Measurements from ENCODE around the gene ZEB2.
A peak's percentile ranks its signal among the peaks of the same experiment; 100 is the strongest.

The ZEB2 gene

DNA sequence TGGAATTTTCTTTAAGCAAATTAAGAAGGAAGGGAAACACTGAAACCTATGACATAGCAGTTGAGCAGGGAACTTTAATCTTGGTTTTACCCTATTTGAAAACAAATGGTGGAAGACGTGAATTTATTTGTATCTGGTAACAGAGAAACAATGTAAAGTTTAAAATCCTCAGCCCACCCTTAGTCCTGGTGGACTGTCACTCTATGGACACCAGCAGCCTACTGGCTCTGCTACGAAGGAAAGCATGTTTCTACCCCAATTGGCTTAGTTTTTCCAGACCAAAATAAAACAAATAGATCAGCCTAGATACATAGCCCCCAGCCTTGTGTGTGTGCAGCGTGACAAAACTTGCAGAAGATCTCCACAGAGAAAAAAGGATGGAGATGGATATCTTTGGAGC lies 7.4 kb downstream of the ZEB2 start:
- no peak for DNase-seq

DNA sequence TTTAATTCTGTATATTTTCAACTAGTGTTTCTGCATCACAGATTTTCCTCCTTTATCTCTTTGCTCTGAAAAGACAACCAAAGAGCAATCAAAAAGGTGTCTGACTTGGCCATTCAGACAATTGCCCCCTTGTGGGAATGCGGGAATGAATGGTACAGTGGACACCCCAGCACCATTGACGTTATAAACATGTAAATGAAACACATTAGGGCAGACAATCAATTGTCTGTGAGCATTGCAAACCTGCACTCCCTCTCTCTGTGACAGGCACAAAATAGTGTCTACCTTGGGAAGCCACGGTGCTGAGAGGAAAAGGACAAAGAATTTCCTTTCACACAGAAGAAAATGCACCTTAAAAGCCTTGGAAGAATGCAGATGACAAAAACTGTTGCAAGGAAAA lies 8.0 kb downstream of the ZEB2 start:
- DNase-seq: peak; percentile 47

DNA sequence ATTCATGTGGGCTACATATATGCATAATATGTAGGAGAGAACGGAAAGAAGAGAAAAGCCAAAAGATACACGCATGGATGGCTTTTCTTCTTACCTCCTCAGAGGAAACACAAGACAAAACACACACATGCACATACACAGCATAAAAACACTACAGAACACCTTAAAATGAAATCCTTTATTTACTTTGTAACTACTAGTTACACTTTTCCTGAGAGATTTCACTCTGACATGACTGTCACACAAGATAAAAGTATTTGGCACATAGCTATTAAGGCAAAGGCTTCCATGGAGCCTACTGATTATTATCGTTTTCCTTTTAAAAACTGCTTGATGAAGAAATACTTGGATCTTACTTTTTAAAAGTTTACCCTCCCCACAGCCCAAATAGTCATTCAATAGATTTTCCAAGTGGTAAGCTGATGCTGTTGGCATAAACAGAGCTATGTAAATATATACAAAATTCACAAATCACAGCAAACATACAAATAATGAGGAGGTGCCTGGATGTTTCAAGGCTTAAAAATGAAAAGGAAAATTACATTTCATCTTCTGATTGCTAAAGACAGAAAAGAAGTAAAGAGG lies 8.6 kb downstream of the ZEB2 start:
- no peak for DNase-seq

DNA sequence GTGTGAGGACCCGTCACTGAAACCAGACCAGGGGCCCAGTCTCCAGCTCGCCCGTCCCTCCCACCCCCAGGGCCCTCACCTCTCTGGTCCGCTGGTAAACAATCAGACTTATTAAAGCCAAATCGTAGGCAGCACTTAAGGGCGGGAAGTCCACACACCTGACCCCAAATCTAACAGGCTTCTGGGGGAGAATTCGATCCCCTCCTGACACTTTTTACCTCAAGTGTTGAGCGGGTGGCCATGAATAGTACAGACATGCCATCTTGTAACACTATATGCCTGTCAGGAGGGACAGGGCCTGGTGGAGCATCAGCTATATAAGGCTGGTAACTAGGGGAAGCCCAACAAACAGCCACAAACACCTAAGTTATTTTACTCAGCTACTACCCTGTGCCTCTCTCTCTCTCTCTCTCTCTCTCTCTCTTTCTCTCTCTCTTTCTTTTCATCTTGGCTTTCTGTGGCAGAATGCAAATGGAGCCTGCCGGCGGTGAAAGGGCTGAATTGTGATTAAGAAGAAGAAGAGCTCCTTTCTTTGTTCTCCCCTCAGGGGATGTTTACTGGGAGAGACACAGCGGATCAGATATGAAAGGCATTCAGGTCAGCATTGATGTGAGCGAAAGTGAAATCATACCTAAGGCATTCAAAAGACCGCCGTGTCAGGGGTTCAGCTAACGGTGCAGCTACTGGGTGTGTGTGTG lies 9.5 kb downstream of the ZEB2 start:
- peak; percentile 25 for DNase-seq

DNA sequence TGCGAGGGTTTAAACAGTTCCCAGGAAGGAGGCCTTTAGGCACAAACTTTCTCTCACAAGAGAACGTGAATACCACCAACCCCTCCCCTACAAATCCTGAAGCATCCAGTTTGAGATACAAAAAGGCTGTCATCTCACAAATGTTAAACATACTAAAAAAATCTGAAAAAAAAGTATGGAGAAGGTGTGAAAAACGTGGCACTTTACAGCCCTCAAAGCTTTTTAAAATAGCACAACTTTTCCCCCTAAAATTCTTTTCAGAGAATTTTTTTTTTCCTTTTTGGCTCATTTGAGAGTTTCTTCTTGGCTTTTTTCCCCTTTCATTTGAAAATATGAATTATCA lies 10.1 kb downstream of the ZEB2 start:
- DNase-seq: no peak

DNA sequence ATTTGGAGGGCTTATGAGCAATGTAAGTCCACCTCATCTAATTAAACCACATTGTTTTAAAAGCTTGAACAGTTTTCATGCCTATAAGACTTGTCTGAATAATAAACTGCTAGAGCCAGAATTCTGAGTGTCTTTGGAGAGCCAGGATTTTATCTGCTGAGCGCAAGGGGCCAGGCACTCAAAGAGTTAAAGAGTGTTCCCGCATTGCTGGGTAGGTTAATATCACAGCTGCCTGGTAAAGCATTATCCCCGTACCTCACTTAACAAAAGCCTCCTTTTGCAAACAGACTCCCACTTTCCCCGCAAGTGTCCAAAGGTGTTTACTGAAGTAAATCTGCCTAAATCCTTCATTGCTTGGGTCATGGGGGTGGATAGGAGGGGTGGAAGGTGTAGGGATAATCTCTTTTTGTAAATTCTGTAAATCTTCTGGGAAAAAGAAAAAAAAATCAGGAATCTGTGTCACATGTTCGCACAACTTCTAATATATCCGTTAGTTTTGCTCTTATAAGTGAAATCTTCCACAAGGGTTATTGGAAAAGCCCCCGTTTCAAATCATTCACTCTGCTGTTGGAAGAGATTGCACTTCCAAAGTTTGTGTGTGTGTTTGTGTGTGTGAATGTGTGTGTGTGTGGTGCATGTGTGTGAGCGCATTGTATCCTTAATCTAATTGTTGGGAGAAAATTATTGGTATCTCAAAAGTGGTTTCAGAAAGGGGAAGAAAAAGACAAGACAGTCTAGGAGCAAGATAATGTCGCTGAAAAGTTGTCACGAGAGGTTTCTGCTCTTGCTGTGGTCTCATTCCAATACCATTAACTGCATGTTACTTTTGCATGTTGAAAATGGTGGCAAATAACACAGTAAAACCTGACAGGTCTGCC lies 10.7 kb downstream of the ZEB2 start:
- no peak for DNase-seq

DNA sequence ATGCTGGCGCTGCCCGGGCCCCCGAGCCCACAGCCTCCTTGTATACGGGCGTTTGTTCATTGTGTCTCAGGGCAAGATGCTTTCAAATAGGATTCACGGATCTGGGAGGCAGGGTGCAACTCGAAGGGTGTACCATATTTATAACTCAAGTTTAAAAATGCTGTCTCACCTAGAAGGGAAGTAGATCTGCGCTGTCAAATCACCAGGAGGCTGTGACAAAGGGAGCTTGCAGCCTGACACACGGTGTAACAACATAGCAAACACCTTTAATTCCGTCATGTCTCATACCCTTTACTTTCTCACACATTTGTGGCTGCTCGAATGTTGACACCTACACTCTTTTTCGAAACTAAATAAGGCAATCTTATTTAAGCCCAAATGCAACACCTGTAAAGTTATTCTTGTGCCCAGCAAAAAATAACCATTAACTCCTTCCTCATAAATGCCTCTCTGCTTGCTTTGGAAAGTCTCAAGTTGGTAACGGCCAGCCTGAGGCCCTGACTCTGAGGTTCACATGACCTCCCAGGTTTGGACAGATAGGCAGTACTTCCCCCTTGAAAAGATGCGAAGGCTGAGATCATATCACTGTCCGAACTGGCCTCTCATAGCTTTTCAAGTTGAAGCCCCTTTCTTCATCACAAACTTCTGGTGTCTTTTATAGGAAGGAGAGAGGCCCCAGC lies 11.6 kb downstream of the ZEB2 start:
- no peak for DNase-seq

DNA sequence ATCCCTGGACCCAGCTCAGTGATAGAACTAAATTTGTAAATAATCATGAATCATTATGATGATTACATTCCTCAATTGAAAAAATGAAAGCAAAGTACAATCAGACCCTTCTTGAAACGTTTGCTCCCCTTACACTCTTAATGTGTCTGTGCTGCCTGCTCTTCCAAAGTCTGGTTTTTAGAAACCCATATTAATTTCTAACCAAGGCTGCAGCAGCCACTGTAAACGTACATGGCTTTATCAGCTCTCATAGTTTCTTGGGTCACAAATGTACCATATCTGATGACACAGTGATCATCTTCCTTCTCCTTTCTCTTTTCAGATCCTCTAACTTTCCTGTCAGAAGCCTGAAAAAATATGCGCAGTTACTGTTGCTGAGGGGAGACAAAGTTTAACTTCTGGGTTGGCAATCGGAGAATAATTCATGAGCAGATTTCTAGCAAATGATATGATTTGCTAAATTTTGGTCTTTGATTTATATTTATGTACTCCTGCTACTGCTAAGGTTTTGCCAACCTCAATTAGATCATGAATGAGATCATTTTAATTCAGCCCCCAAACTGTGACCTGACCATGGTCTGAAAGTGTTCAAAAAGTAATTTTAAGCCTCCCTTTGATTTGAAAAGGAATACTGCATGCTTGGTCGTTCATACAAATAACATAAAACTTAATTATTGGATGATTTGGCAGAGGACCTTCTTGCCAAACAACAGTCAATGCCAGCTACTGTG lies 12.3 kb downstream of the ZEB2 start:
- no peak for DNase-seq

DNA sequence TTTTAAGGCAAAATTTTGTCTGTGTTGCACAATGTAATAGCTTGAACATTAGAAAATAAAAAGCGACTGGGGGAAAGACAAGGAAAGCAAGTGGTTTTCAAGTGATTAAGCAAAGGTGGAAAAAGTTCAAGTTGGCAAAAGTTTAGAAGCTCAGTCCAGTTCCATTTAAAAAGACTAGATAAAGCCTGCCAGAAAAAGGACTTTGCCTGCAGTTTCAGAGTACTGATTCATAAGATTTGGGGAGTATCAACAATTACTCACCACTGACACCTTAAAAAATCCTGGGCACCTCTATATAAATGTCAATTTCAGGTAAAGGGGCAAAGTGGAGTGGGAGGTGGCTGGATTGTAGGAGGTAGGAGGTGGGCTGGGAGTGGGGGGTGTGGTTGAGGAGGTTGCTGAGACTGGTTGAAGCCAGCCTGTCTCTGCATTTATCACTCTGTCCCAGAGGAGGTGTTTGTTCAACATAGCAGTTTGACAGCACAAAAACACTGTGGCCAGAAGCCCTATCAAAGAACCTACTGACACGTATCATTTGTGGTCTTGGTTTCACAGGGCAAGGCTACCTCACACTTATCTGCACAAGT lies 14.6 kb downstream of the ZEB2 start:
- DNase-seq: no peak

DNA sequence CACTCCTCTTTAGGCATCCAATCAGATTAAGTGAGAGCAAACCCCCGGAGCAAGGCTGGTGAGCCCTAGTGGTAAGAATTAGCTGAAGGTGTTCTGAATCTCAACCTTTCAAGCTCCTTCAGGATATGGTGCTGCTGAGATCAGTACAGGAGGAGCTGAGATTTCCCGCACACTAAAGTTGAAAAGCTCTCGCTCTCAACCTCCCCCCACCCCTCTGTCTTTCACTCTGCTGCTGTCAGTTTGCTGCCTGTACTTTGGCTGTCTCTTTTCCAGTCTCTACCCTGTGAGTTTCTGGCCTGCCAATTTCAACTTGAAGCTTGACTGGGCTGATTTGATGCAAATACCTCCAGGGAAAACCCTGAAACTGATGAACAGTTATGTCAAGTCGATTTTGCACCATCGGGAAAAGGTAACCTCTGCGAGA lies 15.7 kb downstream of the ZEB2 start:
- no peak for DNase-seq

DNA sequence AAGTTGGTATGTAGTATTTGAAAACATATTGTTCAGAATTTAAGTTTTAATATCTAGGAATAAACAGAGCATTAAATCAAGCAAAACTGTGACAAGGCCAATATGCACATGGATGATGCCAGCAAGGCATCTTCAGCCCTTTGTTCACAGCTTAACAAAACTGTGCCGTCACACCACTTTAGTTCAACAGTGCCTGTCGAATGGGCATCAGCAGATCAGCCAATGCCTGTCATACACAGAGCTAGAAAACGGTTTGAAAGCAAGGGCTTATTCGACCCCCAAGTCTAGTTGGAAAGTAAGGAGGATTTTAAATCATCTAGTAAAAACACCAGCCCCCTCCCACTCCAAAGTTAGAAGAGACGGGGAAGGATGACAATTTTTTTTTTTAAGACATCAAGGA lies 16.7 kb downstream of the ZEB2 start:
- no peak for DNase-seq

DNA sequence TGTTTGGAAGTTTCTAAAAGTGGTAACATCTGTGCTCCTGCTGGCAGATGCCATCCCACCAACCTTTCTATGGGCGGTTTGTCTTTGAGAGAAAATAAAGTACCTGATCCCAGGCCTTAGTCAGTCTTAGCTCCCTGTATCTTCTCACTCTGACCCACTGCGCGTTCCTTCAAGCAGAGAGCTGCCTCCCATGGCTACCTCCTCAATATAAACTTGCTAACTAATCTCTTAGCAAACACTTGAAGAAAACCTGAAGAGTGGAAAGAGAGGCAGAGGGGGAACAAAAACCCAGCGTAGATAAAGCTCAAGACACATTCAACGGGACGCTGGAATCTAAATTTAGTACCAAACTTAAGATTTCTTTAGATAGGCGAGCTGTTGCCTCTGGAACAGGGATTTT lies 17.6 kb downstream of the ZEB2 start:
- no peak for DNase-seq

DNA sequence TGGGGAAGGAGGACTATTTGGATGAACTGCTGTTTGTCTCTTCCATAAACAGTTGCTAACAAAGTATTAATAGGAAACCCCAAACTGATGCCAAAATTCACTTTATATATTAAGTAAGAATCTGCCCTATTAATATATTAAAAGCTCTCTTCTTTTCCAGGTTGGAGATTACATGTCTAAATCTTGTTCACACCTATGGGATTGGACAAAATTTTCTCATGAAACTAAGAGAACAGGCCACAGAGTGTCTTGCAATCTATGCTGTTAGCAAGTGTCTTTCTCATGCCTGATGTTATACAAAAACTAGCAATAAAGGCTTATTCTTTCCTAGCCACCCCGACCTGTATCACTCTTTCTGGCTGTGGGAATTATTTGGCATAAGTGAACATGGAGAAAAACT lies 18.3 kb downstream of the ZEB2 start:
- no peak for DNase-seq

DNA sequence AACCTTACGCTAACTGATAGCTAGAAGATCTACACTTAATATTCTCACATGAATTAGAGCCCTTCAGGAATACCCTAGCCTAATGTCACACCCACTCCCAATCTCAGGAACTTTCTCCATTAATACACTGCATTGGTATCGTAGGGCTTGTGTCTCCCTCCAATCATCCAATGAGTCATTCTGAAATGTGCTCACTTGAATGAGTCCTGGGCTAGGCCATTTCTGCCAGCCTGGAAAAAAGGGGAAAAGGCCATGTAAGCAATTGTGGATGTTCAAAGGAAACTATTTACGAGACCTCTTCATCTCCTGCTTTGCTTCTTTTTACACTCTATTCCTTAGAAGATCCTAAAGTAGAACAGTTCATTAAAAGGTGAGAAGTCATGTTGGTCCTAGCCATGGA lies 18.8 kb downstream of the ZEB2 start:
- DNase-seq: no peak

DNA sequence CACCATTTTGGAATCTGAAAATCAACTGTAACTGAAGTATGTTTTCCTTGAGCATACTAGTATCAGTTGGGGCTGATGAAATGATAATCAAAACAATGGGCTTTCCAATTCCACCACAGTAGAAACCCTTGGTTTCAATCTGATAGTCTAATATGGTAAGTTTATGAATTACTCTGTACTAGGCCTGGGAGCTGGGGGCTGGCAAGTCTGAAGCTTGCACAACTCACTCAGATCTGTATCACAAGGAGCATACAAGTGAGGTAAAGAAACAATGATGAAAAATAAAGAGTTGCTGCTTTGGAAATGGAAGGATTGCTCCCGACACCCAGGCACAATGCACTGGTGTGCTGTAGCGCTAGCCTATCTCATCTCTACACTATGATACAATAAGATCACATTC lies 19.4 kb downstream of the ZEB2 start:
- no peak for DNase-seq

DNA sequence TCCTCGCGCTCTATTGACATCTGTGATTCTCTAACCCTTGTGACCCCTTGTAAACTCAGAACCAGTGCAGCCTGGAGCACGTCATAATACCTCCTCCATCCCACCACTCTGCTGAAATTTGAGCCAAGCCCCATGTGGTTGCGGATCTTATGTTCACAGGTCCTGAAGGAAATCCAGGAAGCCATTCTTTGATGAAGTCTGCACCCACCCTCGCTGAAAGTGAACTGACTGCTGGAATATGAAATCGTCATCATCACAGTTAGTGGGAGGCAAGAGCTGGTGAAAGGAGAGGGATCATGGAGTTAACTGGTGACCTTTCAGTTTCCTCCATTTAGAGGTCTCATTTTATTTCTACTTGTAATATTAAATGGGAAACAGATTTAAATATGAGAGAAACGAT lies 21.6 kb downstream of the ZEB2 start:
- no peak for DNase-seq

DNA sequence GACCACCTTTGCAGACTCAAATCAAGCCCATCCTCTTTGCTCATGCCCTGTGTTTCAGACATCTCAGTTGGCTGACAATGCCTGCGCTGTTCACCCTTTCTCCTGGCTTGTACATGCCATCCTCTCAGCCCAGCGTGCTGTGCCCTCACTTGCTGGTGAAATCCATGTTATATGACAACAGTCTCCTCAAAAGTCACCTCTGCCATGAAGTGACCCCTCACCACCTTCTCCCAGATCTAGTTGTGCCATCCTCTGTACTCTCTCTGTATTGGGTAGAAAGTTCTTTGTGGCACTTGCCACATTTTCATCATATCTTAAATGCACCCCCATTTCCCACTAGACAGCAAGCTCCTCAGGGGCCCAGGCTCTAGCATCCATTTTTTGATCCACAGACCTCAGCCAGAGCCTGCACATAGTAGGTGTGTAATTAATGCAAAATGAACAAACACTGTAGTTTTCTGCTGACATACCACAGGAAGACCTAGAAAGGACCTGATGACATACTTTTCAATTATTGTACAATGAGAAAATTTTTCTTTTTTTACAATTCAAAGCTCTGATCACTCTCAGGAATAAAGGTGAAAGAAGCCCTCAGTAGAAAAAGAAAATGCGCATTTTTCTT lies 22.8 kb downstream of the ZEB2 start:
- no peak for DNase-seq

DNA sequence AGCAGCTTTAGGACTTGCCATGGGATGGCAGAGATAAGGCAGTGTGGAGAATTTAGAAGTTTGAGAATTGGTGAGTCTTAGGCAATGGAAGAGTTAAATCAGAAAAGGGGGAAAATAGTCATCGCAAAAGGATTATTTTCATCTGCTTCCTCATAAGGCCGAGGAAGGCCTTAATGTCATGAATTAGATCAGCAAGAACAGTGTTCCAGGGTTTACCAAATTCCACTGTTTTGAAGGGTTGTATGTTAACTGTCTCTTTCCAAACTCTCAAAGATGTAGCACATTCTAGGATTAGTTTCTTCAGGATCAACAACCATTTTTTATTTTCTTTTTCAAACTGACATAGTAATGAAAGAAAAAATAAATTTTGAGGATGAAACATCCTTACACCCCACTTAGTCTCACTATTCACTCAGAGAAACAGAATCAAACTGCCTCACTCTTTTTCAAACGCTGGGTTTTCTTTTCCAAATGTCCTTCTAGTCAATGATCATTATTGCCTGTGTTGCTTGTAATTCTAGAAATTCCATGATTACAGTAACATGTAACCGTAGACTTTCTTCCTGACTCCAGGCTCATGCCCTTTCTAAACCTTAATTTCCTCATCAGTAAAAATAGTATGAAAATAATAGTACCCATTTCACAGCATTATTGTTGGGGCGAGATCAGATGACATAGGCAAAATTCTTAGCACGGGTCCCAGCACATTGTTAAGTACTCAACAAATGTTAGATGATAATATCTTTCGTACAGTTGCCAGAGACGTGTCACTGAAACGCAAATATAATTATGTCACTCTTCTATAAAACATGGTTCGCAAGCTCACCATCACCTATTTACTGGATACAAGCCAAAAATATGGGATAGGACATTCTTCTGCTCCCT lies 23.6 kb downstream of the ZEB2 start:
- no peak for DNase-seq

DNA sequence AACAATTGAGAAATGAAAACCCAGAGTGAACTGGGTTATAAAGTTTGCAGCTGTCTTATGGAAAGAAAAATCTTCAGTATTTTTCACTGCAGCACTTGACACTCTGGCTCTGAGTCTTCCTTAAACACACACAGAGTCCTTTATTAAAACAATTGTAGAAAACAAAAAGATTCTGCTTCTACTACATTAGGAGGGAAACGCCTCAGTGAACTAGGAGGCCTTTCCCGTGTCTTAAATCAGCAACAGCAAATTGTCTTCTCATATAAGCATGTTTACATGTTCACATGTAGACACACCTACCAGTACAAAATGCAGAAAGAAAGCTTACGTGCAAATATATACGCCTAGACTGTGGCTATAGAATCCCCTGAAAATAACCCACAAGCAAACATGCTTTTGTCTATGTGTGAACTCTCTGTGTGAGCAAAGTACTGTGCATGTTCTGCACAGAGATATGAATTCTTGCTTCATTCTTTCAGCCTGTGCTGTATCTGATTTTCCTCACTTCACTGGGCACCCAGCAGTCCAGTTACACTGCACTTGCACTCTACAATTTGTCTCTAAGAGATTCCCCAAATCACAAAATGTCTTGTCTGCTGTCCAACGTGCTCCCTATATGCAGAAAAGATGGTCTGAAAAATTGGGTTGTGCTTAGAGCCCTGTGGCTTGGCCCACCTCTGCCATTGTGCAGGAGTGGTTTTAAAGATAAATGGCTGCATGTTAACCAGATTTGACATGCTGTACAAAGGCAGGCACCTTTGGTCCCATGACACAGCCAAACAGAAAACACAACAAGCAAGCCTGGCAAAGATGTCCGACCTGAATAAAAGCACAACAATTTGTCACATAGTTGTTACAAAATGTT lies 24.5 kb downstream of the ZEB2 start:
- DNase-seq: no peak
